HG03060 (cell line): Measurements from ENCODE around the gene AKAP6.
"Not testable (repeated sequence)": the region's sequence is repeated elsewhere in the genome, so short reads cannot be mapped to it uniquely, and the experiment has no call there.

Experiments
- ATAC-seq: cut with Tn5 transposase; IDR thresholded peaks from one replicate; pipeline ENCODE4 v1.9.1; 2021; ENCODE audit warnings: low read depth, moderate number of reproducible peaks; ENCODE audit not compliant: unreplicated experiment

Gene AKAP6

DNA sequence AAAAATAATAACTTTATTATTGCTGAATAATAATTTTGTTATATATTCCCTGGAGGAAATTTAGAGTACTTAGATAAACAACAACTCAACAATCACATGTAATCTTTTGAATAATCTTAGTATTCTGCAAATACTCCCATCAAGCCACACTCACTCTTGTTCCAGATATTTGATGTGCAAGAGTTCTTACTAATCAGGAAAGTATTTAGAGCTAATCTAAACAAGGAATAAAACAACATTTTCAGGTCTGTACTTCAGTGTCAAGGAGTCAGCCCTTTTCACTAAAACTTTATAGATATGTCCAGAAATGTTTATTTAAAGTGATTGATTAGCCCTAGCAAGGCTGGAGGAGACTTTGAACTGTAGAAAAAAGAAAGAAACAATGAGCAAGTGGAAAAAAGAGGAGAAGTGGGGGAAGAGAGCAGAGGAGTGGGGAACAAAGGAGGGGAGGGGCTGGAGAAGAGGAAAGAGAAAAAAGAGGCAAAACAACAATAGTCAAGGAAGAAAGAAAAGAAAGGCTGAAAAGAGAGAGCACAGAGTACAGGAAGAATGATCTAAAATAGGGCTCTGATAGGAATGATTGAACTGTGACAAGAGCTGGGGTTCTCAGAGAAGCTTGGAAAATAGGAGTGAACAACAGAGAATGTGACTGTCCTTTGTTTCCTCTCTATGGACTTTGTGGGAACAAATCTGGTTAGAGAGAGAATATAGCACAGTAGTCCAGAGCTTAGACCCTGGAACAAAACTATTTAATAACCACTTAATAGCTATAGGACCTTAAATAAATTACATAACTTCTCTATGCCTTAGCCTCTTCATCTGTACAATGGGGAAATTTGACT is 238.7 kb downstream of the AKAP6 start:
- ATAC-seq, result no peak

DNA sequence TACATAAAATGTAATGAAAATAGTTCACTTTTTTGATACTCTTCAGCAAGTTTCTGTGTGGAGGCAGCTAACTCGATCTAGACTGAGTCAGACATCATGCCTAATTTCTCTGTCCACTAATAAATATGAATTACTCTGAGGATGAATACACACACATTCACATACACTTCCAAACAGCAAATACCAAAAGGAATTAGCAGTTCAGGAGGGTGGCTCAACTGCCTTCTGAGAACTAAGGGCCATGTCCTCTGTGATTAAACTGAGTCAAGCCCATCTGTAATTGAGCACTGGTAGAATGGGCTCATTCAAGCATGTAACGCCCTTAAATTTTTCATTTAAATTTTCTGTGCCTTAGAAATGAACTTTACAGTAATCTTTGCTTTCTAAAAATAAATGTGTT is 242.5 kb downstream of the AKAP6 start:
- no peak for ATAC-seq

DNA sequence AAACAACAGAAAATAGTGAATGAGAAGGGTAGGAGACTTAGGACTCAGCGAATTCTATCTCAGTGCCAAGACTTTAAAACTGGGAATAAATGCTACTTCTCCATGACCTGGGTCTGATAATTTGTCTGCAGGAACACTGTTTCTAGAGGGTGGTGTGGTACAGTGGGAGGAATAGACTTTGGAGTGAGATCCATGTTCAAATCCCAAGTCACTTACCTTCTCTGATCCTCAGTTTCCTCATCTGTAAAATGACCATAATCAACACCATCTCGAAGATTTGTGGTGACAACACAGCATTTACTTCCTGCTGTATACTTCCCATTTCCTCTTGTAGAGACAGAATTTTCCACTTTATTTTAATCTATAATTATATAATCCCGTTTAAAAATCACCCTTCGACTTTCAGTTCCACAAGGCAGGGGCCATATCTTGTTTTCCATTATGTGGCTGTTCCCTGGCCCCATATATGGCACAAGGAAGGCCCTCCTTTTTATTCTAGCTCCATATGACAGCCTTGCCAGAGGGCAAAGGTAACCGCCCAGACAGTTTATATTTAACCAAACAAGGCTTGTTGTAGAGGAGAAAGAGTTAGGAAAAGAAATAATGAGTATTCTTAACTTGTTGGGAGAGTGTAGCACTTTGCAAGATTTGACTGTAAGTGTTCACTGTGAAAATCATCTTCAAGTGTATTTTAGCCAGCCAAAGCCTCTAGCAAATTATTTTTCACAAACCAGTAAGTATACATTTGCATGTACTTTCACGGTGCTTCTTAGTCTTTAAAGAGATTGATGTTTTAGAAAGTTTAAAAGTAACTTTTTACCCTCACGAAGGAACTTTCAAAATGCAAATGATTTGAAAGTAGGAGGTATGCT is 243.1 kb downstream of the AKAP6 start:
- ATAC-seq, result peak; percentile 49

DNA sequence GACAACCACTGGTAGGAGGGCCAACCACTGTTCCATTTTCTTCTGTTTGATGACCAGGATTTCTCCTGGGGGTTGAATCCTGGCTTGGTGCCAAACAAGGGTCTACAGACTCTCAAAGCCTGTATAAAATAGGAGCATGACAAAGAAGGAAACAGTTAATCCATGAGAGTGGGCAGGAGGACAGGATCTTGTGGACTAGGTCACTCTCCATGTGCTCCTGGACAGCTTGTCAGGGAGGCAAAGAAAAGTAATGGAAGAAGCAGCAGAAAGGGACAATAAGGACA is 243.7 kb downstream of the AKAP6 start:
- ATAC-seq, result no peak

DNA sequence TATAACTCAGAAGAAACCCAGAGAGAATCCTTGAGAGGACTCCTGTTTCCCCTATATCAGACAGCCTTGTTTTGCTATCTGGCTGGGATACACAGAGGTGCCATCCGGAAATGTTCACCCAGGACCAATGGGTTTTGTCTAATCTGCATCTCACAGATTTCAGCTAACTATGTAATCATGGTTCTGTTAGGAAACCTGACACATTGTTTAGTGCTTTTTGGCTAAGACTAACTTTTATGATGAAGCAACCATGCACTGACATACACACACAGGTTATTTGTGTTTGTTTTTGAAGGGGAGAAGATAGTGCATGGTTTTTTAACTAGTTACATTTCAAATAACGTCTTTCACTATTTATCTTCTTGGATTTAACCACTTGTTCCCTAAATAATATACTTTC is 245.2 kb downstream of the AKAP6 start:
- no peak for ATAC-seq

DNA sequence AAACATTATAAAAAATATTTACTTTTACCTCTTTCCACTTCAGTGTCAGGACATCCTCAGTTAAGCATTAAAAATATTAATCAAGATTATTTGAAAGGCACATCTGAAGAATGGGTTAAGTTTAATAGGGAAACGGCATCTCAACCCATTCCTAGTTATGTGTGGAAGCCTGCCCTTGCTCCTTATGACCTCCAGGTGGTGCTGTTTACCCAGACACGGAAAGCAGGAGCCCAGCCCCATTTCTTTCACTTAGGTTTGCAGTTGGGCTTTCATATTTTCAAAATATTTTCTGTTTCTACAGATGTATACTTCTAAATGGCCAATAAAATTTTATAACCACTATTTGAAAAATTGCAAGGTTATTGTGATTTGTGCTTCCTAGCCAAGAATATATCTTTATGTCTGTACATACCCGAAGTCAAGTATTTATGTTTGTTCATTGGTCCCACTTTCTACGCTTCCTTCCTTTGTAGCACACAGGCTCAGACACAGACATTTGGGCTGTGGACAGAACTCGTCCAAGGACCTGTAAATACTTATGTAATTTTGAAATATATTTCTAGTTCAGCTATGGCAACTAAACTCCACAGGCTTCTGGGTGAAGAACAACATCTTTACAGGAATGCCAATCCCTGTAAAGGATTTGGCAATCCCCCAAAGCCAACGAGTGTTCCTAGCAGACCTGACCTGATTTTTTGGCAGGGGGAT is 247.1 kb downstream of the AKAP6 start:
- ATAC-seq, result no peak

DNA sequence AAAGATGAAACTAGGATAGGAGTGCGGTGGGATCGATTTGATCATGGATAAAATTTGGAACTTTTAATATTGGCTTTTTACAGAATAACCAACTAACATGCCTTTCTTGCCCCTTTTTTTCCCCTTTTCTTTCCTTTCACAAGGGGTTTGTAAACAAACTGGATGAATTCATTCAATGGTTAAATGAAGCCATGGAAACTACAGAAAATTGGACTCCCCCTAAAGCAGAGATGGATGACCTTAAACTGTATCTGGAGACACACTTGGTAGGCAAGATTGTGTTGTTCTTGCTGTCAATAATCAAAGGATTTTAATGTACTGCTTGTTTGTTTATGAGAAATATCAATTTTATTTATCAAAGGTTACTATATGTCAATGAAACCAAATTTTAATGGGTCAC is 247.9 kb downstream of the AKAP6 start:
- no peak for ATAC-seq

DNA sequence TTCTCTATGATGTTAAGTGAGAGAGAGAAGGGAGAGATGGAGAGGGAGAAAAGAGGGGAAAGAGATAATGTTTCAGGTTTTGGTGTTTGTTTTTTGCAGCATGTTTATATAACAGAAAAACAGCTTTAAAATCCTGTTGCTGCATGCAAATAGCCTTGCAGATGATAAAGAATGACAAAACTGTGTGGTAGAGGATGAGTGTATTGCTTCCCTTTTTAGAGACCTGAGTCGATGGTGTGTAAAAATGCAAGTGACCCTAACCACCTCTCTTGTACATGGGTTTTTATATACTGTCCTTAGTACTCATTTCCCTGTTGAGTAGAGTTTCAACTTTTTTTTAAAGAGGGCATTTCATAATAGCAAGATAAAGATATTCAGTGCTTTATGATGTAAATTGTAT is 249.1 kb downstream of the AKAP6 start:
- no peak for ATAC-seq

DNA sequence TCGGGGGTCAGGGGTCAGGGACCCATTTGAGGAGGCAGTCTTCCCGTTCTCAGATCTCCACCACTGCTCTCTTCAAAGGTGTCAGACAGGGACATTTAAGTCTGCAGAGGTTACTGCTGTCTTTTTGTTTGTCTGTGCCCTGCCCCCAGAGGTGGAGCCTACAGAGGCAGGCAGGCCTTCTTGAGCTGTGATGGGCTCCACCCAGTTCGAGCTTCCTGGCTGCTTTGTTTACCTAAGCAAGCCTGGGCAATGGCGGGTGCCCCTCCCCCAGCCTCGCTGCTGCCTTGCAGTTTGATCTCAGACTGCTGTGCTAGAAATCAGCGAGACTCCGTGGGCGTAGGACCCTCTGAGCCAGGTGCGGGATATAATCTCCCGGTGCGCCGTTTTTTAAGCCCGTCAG is 254.3 kb downstream of the AKAP6 start:
- ATAC-seq, result not testable (repeated sequence)

DNA sequence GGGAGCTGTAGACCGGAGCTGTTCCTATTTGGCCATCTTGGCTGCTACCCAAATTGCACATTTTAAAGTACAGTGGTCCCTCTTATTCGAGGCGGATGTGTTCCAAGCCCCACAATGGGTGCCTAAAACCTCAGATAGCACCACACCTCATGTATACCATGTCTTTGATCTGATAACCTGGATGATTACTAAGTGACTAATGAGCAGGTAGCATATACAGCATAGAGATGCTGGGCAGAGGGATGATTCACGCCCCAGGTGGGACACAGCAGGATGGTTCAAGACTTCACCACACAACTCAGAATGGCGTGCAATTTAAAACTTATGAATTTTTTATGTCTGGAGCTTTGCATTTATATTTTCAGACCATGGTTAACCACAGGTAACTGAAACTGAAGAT is 255.0 kb downstream of the AKAP6 start:
- ATAC-seq, result no peak

DNA sequence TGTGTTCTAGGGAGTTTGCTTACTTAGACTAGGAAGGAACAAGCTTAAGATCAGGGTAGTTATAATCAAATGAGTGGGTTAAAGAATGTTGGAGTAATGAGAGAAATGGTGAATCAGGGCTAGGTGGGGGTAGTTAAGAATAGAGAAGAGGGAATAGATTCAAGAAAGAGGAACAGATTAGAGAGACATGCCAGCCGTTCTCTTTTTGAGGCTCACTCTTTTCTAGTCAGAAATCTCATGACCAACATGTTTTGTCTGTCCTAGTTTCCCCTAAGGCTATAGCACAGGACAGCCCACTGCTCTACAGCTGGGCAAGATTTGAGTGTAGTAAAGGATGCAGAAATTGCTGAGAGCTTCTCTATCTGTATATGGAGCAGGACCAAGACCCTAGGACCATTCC is 258.4 kb downstream of the AKAP6 start:
- ATAC-seq, result no peak

DNA sequence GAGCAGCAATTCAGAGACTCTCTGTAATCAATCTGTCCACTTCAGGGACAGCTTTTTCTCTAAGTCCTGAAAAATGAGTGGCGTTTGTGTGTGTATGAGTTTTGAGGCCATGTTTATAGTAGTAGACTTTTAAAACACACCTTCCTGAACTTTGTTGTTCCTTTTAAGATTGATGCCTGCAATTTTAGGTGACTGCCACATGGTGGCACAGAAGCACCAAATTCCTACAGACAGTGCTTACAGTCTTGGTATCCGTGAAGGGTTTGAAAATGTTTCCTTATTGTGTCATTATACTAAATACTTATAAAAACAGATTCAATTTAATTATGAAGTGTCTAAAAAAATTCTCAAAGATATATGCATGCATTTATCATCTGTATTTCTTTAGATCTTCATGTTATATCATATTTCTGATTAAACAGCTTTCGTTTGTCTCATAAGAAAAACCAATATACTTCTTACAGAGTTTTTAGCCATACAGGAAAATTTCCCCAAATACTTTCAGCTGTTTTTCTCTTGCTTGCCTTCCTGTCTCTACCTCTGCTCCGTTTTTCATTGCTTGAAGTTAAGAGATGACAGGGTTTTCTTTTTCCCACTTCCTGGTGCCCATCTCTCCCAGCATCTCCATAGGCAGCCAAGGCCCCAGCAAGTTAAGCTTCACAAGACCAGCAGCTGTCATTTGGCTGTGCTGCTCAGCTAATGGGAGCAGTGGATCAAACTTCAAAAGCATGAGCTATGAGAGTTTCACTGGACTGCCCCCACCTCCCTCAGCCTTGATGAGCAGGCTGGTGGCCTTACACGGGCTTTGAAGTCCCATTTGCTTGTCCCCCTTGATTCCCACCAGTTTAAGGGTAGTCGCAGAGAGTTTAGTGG is 259.6 kb downstream of the AKAP6 start:
- ATAC-seq, result no peak

DNA sequence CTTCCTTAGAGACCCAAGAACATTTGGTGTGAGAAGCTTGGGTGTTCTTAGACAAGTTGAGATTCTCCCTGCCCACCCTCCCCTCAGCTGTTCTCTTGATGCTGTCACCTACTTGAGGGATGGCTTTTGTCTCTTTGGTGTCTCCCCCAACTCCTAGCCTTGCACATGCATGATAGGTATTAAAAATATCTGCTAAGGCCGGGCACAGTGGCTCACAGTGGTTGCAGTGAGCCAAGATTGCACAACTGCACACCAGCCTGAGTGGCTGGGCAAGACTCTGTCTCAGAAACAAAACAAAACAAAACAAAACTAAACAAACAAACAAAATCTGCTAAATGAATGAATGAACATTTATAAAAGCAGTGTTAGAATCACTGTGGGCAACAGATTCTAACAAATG is 261.1 kb downstream of the AKAP6 start:
- no peak for ATAC-seq

DNA sequence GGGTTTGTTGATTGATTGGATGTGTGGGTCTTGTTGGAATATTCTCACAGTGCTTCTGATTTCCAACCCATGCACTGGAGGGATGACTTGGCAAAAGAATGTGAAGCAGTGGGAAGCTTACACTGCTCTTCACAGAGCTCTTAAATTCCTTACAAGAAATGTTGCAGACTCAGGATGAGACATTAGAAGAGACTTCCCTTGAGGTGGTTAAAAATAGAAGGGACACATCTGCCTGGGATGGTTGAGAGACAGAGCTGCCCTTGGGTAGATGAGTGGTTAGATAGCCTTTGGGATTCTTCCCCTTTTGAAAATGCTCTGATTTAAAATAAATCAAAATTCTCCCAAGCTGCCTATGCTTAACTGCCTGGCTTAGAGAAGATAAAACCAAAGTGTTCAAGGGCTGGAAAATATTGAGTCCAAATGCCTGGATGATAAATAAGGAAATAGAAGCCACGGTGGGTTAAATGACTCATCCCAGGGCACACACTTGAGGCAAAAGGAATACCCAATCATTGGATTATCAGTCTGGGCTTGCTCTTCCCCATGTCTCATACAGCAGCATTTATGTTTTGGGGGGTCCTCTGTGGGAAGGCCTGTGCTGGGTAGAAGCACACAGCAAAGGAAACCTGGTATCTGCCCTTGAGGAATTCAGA is 264.3 kb downstream of the AKAP6 start:
- no peak for ATAC-seq

DNA sequence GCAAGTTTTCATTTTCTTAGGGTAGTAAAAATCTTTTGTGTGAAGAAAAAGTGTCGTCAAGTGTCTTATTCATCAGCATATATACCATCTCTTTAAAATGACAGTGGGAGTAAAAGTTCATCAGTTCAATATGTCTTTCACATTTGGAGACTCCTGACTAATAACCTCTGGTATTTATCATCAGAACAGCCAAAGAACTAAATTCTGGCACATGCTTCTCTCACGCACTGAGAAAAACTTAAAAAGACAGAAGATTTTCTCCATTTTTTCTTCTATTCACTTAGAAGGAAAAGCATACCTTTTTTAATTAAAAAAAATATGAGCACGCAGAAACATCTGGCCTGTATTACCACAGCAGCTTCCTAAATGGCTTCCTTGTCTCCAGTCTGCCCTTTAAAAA is 265.7 kb downstream of the AKAP6 start:
- ATAC-seq, result no peak

DNA sequence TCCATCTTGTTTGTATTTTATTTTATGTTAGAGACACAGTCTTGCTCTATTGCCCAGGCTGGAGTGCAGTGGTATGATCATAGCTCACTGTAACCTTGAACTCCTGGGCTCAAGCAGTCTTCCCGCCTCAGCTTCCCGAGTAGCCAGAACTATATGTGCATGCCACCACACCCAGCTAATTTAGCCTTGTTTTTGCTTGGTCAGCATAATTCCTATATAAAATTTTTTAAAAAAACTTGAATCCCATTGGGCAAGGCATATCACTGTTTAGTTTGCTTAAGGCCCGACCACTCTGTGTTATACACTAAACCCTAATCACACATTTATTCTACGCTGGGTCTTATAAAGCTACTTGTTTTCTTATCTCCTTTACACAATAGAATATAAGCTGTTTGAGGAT is 266.4 kb downstream of the AKAP6 start:
- no peak for ATAC-seq

DNA sequence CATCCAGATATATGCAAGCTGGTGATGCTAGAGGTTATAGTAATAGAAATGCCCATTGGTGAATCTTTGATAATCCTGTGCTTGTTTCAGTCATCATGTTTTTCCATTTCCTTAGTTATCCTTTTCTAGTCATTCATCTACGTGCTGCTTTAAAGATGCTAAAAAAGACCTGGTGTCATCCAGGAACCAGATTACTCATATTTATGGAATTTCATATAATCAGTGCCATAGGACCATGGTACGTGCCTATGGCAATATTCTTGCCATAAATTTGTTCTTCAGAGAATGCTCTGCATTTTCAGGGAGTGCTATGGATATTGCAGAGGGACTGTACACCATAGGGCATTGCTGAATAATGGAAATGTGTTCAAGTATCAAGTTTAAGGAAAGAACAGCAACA is 267.3 kb downstream of the AKAP6 start:
- ATAC-seq, result no peak

DNA sequence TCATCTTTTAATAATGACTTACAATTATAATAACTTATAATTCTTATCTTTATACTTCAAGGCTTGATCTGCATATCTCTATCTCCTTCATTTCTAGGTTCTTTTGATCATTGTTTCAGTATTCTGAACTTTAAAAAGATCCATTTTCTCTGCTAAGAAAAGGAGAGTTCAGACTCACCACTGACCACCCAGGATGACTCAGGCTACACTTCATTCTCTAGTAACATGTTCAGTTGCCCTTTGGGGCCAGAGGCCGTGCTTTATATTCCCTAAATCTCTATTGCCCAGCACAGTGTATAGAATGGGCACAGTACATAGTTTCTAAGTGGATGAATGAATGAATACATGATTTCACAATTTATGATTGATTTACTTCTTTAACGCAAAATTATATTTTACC is 268.7 kb downstream of the AKAP6 start:
- no peak for ATAC-seq

DNA sequence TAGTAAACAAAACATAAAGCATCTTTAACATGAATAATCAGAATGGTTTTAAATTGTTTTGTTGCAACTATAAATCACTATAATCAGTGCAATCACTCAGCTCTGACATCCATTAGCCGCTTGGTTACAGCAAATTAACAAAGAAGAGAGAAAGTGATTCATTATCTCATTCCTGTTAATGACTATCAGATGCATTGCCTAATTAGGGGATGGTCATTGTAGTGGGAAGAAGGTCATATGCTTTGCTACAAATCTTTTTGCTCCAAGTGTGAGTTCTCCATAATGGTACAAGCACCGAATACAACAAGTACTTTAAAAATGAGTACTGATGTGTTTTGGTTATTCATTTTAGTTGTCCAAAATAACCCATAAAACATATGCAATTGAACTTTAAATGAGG is 272.0 kb downstream of the AKAP6 start:
- ATAC-seq, result no peak

DNA sequence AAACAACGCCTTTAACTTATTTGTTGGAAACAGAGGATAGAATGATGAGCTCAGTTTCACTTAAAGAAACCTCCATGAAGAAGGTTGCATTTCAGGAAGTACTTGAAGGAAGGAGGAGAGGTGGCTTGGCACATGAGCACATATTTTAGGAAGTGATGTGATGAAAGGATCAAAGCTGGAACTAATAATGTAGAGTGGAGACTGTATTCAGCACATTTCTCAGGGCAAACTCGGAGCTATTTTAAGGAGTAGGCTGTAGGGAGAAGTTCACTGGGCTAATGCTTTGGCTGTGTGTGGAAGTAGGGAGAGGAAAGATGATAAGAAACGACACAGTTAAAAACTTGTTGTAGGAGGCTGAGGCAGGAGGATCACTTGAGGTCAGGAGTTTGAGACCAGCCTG is 272.8 kb downstream of the AKAP6 start:
- ATAC-seq, result no peak
